ENCODE results near the gene ACOXL.
"Not testable (repeated sequence)": the region's sequence is repeated elsewhere in the genome, so short reads cannot be mapped to it uniquely, and the experiment has no call there.

Gene ACOXL

DNA sequence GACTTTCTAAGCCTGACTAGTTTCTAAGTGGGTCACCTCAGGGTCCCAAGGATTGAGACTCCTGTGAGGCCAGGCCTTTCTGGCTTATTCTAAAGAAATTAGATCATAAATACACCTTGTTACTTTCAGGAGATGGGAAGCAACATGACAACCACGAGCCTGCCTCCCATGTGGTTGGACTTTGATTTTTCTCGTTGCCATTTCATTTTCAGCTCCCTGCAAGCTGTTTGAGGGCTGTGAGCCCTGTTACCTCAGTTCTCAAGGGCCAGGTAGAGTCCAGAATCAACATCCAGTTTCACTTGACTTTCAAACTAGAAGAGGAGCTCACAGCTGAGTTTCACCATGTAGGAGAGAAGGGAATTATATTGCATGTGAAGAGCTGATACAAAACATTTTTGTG, 228.6 kb downstream of the ACOXL start:
- no peak overlapping the region for H3K4me2 ChIP-seq
- no peak for TF ChIP-seq Cebpa-rat (IDR thresholded peaks at IDR 0.05)
- no peak overlapping the region for H3K9ac ChIP-seq
- H3K4me3 ChIP-seq = no peak overlapping the region
- H3K4me1 ChIP-seq = peaks cover 0 to 17% (median 14%) of the 10 kb centered on the region in 10 experiments; a peak in 14 of 20 replicates
- H3K36me3 ChIP-seq = no peaks in the 10 kb centered on the region
- peaks cover 0 to 1% (median 0%) of the 10 kb centered on the region in 11 experiments; a peak in 1 of 22 replicates for H3K9me3 ChIP-seq (replicated peaks in 1 of 11)
- no peaks in the 10 kb centered on the region for H3K27me3 ChIP-seq
- no peak overlapping the region for H3K27ac ChIP-seq
- no peaks in the 10 kb centered on the region for H4K20me1 ChIP-seq

DNA sequence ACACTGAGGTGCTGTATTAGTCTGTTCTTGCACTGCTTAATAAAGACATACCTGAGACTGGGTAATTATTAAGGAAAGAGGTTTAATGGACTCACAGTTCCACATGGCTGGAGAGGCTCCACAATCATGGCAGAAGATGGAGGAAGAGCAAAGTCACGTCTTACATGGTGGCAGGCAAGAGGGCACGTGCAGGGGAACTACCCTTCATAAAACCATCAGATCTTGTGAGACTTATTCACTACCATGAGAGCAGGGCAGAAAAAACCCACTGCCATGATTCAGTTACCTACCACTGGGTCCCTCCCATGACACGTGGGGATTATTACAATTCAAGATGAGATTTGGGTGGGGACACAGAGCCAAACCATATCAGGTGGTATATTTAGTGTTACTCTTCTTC, 229.3 kb downstream of the ACOXL start:
- not testable (repeated sequence) for H3K9ac ChIP-seq; H3K4me2 ChIP-seq; H3K27ac ChIP-seq; H3K4me3 ChIP-seq; H4K20me1 ChIP-seq; H3K9me3 ChIP-seq (replicated peaks in 1 of 11); H3K36me3 ChIP-seq; H3K27me3 ChIP-seq
- peaks cover 0 to 17% (median 14%) of the 10 kb centered on the region in 10 experiments; a peak in 14 of 20 replicates for H3K4me1 ChIP-seq

DNA sequence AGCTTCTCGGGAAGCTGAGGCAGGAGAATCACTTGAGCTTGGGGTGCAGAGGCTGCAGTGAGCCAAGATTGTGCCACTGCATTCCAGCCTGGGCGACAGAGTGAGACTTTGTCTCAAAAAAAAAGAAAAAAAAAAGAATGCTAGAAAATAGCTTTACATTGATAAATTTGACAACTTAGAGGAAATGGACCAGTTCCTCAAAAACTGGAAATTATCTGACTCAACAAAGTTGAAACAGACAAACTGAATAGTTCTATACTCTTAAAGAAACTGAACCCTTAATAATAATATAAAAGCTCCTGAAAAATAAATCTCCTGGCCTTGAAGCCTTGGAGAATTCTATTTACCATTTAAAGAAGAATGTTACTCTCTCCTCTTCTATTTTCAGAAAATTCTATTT, 237.3 kb downstream of the ACOXL start:
- no peak for TF ChIP-seq Cebpa-rat (IDR thresholded peaks at IDR 0.05)
- peaks cover 0 to 29% (median 16%) of the 10 kb centered on the region in 11 experiments; a peak in 12 of 22 replicates for H3K9me3 ChIP-seq (replicated peaks in 1 of 11)
- no peak overlapping the region for H3K27ac ChIP-seq
- H3K9ac ChIP-seq = no peak overlapping the region
- peaks cover 0 to 27% (median 1%) of the 10 kb centered on the region in 10 experiments; a peak in 6 of 20 replicates for H3K4me1 ChIP-seq
- no peaks in the 10 kb centered on the region for H3K27me3 ChIP-seq
- no peaks in the 10 kb centered on the region for H3K36me3 ChIP-seq
- no peak overlapping the region for H3K4me3 ChIP-seq
- peak overlapping the region in 4 of 11 experiments; percentile 18 to 74 (median 58); a peak in 7 of 22 replicates for H3K4me2 ChIP-seq
- no peaks in the 10 kb centered on the region for H4K20me1 ChIP-seq

DNA sequence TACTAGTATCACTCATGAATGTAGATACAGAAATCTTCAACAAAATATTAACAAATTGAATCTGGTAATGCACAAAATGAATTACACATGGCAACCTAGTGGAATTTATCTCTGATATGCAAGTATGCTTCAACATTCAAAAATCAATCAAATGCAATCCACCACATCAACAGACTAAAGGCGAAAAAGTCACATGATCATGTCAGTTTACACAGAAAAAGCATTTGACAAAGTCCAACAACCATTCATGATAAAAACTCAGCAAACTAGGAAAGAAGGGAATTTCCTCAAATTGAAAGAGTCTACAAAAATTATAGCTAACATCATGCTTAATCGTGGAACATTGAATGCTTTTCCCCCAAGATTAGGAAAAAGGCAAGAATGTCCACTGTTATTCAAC, 237.8 kb downstream of the ACOXL start:
- no peak overlapping the region for H3K9ac ChIP-seq
- TF ChIP-seq Cebpa-rat (IDR thresholded peaks at IDR 0.05) = no peak
- H3K4me1 ChIP-seq = peaks cover 0 to 27% (median 1%) of the 10 kb centered on the region in 10 experiments; a peak in 6 of 20 replicates
- no peak overlapping the region for H3K4me3 ChIP-seq
- H3K9me3 ChIP-seq (replicated peaks in 1 of 11) = peaks cover 0 to 30% (median 16%) of the 10 kb centered on the region in 11 experiments; a peak in 12 of 22 replicates
- H3K27ac ChIP-seq = no peak overlapping the region
- H3K27me3 ChIP-seq = no peaks in the 10 kb centered on the region
- H4K20me1 ChIP-seq = no peaks in the 10 kb centered on the region
- H3K36me3 ChIP-seq = no peaks in the 10 kb centered on the region
- peak overlapping the region in 2 of 11 experiments; percentile 2 to 61; a peak in 4 of 22 replicates for H3K4me2 ChIP-seq

DNA sequence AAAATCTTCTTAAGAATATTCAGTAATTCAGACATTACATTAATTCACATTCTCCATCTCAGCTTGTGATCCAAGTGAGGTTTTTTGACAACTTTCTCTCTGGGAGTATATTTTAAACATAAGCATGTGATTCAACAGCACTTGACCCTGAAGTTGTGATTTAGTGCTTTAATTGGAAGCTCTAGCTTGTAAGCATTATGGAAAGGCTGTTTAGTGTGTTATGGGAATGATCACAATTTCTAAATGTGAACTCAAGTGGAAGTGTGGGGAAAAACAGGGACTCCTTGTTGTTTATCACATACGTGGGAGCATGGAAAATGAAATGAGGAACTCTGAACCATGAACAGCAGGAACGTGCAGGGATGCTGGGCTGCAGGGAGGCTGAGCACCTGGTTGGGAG, 239.4 kb downstream of the ACOXL start:
- H3K27me3 ChIP-seq = no peaks in the 10 kb centered on the region
- H3K4me1 ChIP-seq = peaks cover 0 to 27% (median 1%) of the 10 kb centered on the region in 10 experiments; a peak in 6 of 20 replicates
- H3K4me3 ChIP-seq = no peak overlapping the region
- no peak for TF ChIP-seq Cebpa-rat (IDR thresholded peaks at IDR 0.05)
- no peaks in the 10 kb centered on the region for H3K36me3 ChIP-seq
- no peak overlapping the region for H3K27ac ChIP-seq
- peaks cover 0 to 32% (median 14%) of the 10 kb centered on the region in 11 experiments; a peak in 12 of 22 replicates for H3K9me3 ChIP-seq (replicated peaks in 1 of 11)
- no peak overlapping the region for H3K4me2 ChIP-seq
- no peak overlapping the region for H3K9ac ChIP-seq
- no peaks in the 10 kb centered on the region for H4K20me1 ChIP-seq

DNA sequence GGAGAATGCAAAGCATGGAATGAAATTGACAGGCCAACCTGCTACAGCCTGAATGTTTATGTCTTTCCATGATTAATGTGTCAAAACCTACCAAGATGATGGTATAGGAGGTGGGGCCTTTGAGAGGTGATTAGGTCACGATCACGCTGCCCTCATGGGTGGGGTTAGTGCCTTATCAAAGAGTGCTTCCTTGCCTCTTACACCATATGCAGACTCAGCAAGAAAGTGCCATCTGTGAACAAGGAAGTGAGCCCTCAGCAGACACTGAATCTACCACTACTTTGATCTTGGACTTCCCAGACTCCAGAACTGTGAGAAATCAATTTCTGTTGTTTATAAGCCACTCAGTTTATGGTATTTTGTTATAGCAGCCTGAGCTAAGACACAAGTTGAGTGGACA, 240.9 kb downstream of the ACOXL start:
- H3K36me3 ChIP-seq = no peaks in the 10 kb centered on the region
- peaks cover 0 to 32% (median 14%) of the 10 kb centered on the region in 11 experiments; a peak in 12 of 22 replicates for H3K9me3 ChIP-seq (replicated peaks in 1 of 11)
- H3K4me3 ChIP-seq = no peak overlapping the region
- H3K4me2 ChIP-seq = peak overlapping the region in 2 of 11 experiments; percentile 8 to 44; a peak in 3 of 22 replicates
- no peak overlapping the region for H3K9ac ChIP-seq
- peaks cover 0 to 27% (median 1%) of the 10 kb centered on the region in 10 experiments; a peak in 6 of 20 replicates for H3K4me1 ChIP-seq
- TF ChIP-seq Cebpa-rat (IDR thresholded peaks at IDR 0.05) = no peak
- H4K20me1 ChIP-seq = no peaks in the 10 kb centered on the region
- no peaks in the 10 kb centered on the region for H3K27me3 ChIP-seq
- H3K27ac ChIP-seq = peak overlapping the region in 2 of 11 experiments; percentile 18 to 33; a peak in 3 of 22 replicates

DNA sequence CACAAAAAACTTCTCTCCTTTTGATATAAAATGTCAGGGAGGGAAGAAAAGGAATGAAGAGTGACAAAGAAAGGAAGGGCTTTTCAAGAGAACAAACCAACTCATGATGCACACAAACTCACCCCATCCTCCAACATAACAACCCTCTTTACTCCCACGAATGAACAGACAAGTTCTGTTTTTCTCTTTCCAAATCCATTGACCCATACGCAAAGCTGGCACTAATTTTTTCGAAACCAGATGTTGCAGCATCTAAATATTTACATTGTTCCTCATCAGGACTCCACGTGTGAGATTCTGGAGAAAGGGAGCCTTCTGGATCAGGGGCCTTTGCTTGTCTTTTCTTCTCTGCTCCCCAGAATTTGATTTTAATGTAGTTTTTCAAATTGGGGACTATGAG, 245.0 kb downstream of the ACOXL start:
- Histone ChIP-seq H4K20me1 (no peaks in the 10 kb centered on the region), H3K27ac (no peak overlapping the region), H3K27me3 (no peaks in the 10 kb centered on the region), H3K9ac (no peak overlapping the region), H3K4me2 (no peak overlapping the region), H3K9me3 (replicated peaks in 1 of 11) (peaks cover 0 to 32% (median 14%) of the 10 kb centered on the region in 11 experiments; a peak in 12 of 22 replicates), H3K4me3 (no peak overlapping the region), H3K36me3 (no peaks in the 10 kb centered on the region), H3K4me1 (peaks cover 0 to 11% (median 0%) of the 10 kb centered on the region in 10 experiments; a peak in 4 of 20 replicates)
- TF ChIP-seq Cebpa-rat (IDR thresholded peaks at IDR 0.05) = no peak

DNA sequence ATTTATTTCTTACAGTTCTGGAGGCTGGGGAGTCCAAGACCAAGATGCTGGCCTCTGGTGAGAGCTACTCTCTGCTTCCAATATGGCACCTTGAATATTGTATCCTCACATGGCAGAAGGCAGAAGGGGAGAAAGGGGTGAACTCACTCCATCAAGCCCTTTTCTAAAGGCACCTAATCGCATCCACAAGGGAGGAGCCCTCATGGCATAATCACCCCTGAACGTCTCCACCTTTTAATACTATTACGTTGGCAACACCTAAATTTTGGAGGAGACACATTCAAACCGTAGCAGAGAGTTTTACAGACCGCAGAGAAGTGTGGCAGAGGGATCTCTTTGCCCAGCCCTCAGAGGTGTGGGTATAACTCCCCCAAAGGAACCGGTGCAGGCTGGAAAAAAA, 245.8 kb downstream of the ACOXL start:
- no peaks in the 10 kb centered on the region for H3K36me3 ChIP-seq
- H3K27me3 ChIP-seq = no peaks in the 10 kb centered on the region
- no peak overlapping the region for H3K4me3 ChIP-seq
- peaks cover 0 to 8% (median 0%) of the 10 kb centered on the region in 10 experiments; a peak in 4 of 20 replicates for H3K4me1 ChIP-seq
- no peak for TF ChIP-seq Cebpa-rat (IDR thresholded peaks at IDR 0.05)
- H3K4me2 ChIP-seq = no peak overlapping the region
- H3K9me3 ChIP-seq (replicated peaks in 1 of 11) = peaks cover 0 to 25% (median 8%) of the 10 kb centered on the region in 11 experiments; a peak in 10 of 22 replicates
- H4K20me1 ChIP-seq = no peaks in the 10 kb centered on the region
- H3K27ac ChIP-seq = no peak overlapping the region
- no peak overlapping the region for H3K9ac ChIP-seq

DNA sequence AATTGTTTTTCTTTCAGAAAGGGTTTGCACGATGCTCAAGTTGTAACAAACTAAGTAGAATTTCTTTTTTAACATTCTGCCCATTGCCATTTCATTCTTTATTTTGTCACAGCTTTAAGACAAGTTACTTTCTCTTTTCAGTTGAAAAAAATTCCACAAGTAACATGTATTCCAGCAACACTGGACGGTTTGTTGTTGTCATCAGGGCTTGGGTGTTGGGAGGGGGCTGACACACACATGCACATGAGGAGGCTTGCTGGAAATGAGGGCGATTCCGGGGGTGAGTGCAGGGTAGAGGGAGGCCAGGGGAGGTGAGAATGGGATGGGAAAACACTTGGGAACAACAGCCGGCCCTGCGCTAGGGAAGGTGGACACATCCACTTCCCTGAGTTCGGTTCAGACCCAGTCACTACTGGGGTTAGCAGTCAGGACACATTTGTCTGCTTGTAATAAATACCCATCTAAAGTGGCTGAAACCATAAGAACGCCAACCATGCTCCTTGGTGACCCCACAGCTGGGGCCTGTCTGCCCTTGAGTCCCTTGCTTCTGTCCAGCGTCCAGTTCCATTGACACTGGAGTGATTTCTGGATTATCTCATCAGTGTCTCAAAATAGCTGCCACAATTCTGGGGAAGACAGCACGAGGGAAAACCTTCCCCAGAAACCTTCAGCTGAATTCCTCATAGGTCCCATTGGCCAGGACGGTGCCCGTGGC, 246.5 kb downstream of the ACOXL start:
- peaks cover 0 to under 1% (median 0%) of the 10 kb centered on the region in 10 experiments; a peak in 1 of 20 replicates for H3K4me1 ChIP-seq
- peaks cover 0 to 18% (median 3%) of the 10 kb centered on the region in 11 experiments; a peak in 10 of 22 replicates for H3K9me3 ChIP-seq (replicated peaks in 1 of 11)
- H4K20me1 ChIP-seq = no peaks in the 10 kb centered on the region
- no peaks in the 10 kb centered on the region for H3K27me3 ChIP-seq
- no peak overlapping the region for H3K4me3 ChIP-seq
- H3K27ac ChIP-seq = no peak overlapping the region
- TF ChIP-seq Cebpa-rat (IDR thresholded peaks at IDR 0.05) = no peak
- no peaks in the 10 kb centered on the region for H3K36me3 ChIP-seq
- H3K9ac ChIP-seq = no peak overlapping the region
- H3K4me2 ChIP-seq = no peak overlapping the region
